Astrocyte of the cerebellum (primary cell): ENCODE results near the gene CRELD2.
A peak's percentile ranks its signal among the peaks of the same experiment; 100 is the strongest.

ENCODE experiments used
- DNase-seq: peaks from one replicate; pipeline ENCODE4 v3.0.0-alpha.2; 2011; ENCODE audit warnings: low read depth
- H3K4me3 ChIP-seq: 2 replicates; pipeline ENCODE4 v1.5.1; 2011; ENCODE audit warnings: mild to moderate bottlenecking, low read depth, low read length, moderate library complexity
- in situ Hi-C: cut with HindIII; loops from 2 replicates; pipeline ENCODE4 v1.10.0; 2017; ENCODE audit warnings: low sequenced_read_pairs
- TF ChIP-seq, protein P1 (sequence below): IDR thresholded peaks from 2 replicates; pipeline ENCODE4 v1.5.1; 2012; ENCODE audit warnings: low read length, low read depth, moderate library complexity, mild to moderate bottlenecking; ENCODE audit errors: missing control alignments

The CRELD2 gene

GRCh38 chr22:49933236-49934159, 15.1 kb downstream of the CRELD2 start:
- TF ChIP-seq, protein P1, sequence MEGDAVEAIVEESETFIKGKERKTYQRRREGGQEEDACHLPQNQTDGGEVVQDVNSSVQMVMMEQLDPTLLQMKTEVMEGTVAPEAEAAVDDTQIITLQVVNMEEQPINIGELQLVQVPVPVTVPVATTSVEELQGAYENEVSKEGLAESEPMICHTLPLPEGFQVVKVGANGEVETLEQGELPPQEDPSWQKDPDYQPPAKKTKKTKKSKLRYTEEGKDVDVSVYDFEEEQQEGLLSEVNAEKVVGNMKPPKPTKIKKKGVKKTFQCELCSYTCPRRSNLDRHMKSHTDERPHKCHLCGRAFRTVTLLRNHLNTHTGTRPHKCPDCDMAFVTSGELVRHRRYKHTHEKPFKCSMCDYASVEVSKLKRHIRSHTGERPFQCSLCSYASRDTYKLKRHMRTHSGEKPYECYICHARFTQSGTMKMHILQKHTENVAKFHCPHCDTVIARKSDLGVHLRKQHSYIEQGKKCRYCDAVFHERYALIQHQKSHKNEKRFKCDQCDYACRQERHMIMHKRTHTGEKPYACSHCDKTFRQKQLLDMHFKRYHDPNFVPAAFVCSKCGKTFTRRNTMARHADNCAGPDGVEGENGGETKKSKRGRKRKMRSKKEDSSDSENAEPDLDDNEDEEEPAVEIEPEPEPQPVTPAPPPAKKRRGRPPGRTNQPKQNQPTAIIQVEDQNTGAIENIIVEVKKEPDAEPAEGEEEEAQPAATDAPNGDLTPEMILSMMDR: no peak
- H3K4me3 ChIP-seq: no peak overlapping the region
- in situ Hi-C loops: loop anchor here (10.0 kb wide), 1 partner anchor 81 kb away; the partner anchor contains the start of gene IL17REL
- no peak for DNase-seq

GRCh38 chr22:49934160-49934890, 15.9 kb downstream of the CRELD2 start:
- no peak for DNase-seq
- in situ Hi-C loops: loop anchor here (10.0 kb wide), 1 partner anchor 80 kb away; the partner anchor contains the start of gene IL17REL
- H3K4me3 ChIP-seq: peak overlapping the region; percentile 37
- TF ChIP-seq, protein P1: no peak

GRCh38 chr22:49934891-49935557, 16.6 kb downstream of the CRELD2 start:
- peak overlapping the region; percentile 37 for H3K4me3 ChIP-seq
- TF ChIP-seq, protein P1: no peak
- DNase-seq: no peak
- in situ Hi-C loops: loop anchor here (10.0 kb wide), 1 partner anchor 80 kb away; the partner anchor contains the start of gene IL17REL

GRCh38 chr22:49935561-49935960, 17.1 kb downstream of the CRELD2 start:
- TF ChIP-seq, protein P1: no peak
- H3K4me3 ChIP-seq: no peak overlapping the region
- in situ Hi-C loops: loop anchor here (10.0 kb wide), 1 partner anchor 79 kb away; the partner anchor contains the start of gene IL17REL
- DNase-seq: no peak

GRCh38 chr22:49936018-49936972, 17.9 kb downstream of the CRELD2 start:
- peak overlapping the region; percentile 30 for H3K4me3 ChIP-seq
- DNase-seq: peak; percentile 13
- TF ChIP-seq, protein P1: no peak
- in situ Hi-C loops: loop anchor here (10.0 kb wide), 1 partner anchor 79 kb away; the partner anchor contains the start of gene IL17REL
